Right ventricle myocardium inferior (tissue), 1 donor: Measurements from ENCODE around the gene RRBP1. TPM values are rescaled to one million over a fixed set of nuclear protein-coding genes. Genes with fewer than 3 reads are reported as not detected.

Experiments used
- ATAC-seq: fragments of 200-7000 bp; cut with Tn5 transposase; one replicate; pipeline ENCODE4 v1.9.1; 2020; ENCODE audit warnings: mild to moderate bottlenecking, moderate library complexity
- DNase-seq: peaks from one replicate; pipeline ENCODE4 v3.0.0; 2021; ENCODE audit errors: missing footprints
- intact Hi-C: fragments of 100-400 bp; cut with DNase I; formaldehyde crosslinking; loops from one replicate; pipeline ENCODE4 v1.11.0; 2022
- total RNA-seq: library from RNA; stranded (reverse); fragmentation: NEBNext Ultra II Directional; extraction: Animal tissue kit (Norgen Biotek cat#: 25700); gene quantifications from one replicate; pipeline ENCODE4 v1.2.1, GENCODE V29; 2021
- donor health status: DM: no; HTN: yes; CAD: no; lungs with severe emphysema.

Gene RRBP1
- total RNA-seq, 1 donor from 2014 or later: 38.5 TPM

DNA sequence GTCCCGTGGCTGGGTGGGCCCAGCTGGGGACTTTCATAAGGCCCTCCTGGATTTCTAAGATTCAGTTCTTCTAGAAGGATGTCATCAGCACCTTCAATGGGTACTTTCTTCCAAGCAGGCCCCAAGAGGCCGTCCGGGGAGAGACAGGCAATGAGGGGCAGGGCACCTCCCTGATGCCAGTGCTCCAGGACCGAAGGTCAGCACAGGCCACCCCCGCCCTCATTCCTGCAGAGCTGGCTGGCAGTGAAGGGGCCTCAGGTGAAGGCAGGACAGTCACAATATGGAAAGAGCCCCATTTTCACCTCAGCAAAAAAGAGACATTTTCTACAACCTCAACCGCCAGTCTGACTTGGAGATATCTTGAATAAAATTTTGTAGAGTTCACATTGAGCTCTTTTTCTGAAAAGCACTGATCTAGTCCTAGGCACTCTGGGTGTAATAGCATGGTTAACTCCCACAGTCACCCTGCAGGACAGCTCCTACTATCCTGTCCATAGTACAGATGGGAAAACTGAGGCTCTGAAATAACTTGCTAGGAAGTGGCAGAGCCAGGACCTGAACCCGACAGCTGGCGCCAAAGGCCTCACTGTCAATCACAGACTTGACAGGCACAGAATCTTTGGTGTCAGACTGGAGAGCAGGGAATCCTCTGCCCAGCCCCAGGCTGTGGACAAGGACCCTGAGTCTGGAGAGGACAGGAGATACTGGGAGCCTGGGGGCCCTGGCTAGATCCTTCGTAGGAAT lies 50.3 kb downstream of the RRBP1 start:
- DNase-seq: peak; percentile 33
- intact Hi-C loops: no loop called here
- ATAC-seq: no peak

DNA sequence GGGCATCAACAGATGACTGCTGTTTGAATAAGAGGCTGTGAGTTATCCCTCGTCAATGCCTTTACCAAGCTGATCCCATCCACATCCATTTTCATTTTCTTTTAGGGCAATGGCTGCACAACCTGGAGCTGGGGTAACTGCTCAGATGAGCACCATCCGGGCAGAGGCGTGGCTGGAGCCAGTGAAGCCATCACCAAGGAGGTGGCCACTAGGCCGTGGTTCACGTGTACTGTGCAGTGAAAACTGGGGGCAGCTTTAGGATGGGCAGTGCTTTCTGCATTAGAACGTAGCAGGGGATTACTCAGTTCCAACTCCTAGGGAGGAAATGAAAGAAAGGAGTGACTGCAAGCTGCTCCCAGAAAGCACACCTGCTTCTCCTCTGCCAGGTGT lies 51.2 kb downstream of the RRBP1 start:
- intact Hi-C loops: no loop called here
- DNase-seq (peak; percentile 33), ATAC-seq (no peak)

DNA sequence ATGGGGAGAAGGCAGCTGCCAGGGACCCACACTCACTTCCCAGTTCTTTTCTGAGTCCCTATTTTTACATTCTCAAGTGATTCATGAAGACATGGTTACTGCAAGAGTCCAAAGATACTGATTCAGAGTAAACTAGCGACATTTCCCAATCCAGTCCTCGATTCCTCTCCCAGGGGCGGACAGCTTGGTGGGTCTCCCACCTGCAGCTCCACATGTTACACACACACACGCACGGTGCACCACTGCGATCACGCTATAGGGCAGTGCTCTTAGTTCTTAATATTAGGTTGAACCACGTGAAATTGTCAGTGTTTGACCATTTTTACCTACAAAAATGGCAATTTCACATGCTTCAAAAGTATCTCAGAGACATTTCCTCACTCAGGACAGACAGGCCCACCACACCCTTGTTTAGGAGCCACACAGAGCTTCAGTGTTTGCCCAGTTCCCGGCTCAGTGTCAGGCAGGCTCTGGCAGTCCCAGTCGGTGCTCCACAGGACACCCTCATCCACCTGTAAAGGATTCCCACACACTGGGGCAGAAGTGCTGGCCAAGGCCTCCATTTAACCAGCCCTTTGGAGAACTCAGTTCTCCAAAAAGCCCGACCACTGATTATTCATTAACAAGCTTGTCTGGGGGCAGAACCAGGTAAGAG lies 51.8 kb downstream of the RRBP1 start:
- DNase-seq (peak; percentile 7), ATAC-seq (no peak)
- intact Hi-C loops: no loop called here

DNA sequence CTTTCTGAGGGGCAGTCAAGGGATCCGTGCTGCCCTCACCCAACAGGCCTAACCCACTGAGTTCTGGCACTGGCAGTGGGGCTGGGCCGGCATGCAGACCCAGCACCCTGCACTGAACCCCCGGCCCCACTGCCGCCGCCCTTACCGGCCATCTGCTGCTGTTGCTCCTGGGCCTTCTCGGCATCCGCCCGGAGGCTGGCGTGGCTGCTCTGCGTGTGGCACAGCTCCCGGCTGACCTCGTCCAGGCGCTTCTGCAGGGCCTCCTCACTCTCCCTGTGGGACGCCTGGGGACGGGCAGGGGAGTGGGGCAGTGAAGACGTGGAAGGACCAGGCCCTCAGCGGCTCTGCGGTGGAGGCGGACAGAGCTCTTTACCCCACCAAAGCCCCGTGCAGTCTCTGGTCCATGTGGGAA lies 52.4 kb downstream of the RRBP1 start:
- DNase-seq: peak; percentile 34
- intact Hi-C loops: no loop called here

DNA sequence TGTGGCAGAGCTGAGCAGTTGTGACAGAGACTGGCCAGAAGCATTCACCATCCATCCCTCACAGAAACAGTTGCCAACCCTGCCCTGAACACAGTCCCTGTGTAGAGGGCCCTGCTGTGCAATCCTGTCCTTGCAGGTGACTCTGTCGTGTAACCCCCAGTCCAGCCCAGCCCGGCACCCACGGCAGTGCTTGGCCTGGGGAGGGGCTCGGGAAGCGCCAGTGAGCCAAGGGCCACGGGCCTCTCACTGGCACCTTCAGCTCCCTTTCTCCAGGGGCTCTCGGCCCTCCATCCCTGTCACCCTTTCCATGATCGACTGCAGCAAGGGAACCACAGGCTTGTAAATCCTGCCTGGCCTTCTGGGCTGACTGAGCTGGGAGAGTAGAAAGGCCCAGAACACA lies 53.0 kb downstream of the RRBP1 start:
- intact Hi-C loops: no loop called here
- ATAC-seq (no peak), DNase-seq (no peak)

More for the DNA sequence above, 52.4 kb downstream of the RRBP1 start:
- no peak for ATAC-seq

DNA sequence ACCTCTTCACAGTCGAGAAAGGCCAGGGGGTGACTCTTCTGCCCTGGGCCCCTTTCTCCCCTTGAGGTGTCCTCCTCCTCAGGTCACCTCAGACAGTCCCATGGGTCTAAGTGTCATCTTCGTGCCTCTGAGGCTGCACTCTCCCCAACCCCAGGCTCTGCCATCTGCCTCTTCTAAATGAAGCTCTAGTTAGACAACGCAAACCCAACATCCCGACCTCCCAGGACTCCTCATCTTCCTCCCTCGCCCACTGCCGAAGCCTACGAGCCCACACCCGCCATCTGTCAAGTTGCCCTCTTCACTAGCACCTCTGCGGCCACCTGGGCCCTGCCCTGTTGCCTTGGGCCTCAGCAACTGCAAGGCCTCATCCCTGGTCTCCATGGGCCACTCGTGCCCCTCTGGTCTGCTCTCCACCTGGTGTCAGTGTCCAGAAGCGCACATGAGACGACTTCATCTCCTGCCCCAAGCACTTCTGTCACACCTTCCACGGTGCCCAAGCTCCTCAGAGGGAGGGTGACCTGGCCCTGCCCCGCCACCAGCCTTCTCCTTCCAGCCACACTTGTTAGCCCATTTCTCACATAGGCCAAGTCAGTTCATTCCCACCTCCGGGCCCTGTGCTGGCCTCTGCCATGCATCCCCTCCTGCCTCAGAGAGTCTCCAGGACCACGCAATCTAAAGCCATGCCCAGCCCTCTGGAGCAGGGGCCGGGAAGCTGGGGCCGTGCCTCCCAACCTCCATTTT lies 53.8 kb downstream of the RRBP1 start:
- no peak for ATAC-seq
- intact Hi-C loops: no loop called here
- peak; percentile 42 for DNase-seq

DNA sequence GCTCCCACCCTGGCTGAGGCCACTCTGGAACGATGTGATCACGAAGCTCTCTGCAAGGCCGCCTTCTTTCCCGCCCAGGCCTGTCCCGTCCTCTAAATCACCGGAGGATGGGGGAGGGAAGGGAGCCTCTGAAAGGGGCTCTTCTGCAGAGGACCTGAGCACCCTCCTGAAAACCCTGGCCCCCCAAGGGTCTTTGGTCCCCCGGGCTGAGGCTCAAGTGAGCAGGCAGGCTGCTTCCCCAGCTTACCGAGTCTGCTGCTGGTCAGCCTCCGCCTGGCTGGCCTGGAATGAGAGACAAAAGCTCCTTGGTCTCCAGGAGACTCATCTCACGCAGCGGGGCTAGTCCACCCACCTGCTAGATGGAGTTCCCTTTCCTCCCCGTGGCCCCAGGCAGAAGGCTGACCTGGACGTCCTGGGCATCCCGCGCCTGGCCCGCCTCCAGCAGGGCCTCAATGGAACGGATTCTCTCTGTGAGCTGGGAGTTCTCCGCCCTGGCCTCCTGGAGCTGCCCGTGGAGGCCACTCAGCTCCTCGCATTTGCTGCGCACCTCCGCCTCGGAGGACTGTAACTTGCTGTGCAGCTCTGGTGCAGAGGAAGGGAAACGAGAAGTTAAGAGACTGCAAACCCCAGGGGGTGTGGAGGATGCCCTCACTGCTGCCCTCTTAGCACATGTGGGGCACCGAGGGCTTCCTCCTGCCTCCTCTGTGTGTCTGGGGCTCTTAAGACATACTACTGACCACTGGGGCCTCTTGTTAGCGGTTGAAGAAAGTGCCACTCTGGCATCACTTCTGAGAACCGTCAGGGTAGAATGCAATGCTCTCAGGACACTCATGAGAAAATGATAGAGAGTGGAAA lies 54.7 kb downstream of the RRBP1 start:
- DNase-seq (peak; percentile 53), ATAC-seq (no peak)
- intact Hi-C loops: no loop called here

DNA sequence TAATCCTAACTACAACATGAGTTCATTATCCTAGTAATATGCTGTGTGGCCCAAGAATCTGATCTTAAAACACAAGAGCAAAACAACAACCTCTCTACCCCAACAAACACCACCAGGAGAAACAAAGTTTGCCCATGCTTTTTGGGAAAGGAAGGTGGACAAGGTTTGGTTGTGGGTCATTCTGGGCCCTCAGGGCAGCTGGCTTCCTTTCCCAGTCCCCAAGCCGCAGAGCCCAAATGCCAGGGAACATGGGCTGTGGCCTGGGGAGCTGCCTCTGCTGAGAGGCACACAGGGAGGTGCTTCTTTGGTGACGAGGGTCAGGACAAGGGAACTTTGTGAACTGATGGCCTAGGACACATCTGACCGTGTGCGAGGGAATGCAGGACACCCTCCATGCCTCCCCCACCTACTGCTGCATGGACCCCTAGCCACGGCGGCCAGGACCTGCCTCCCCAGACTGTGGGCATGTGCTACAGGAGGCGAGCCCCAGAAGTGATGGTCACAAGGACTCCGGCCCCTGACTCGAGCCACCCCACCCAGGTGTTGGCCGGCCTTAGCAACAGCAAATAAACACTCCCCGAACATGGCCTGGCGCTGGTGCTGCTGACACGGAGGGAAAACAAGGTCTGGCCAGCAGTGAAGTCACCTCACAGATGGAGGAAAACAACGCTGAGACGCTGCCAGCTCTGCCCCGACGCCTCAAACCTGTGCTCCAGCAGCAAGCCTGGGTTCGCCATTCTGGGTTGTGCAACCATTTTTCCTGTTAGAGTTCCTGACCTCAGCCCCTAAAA lies 55.6 kb downstream of the RRBP1 start:
- DNase-seq (peak; percentile 67), ATAC-seq (peak; percentile 52)
- intact Hi-C loops: no loop called here

DNA sequence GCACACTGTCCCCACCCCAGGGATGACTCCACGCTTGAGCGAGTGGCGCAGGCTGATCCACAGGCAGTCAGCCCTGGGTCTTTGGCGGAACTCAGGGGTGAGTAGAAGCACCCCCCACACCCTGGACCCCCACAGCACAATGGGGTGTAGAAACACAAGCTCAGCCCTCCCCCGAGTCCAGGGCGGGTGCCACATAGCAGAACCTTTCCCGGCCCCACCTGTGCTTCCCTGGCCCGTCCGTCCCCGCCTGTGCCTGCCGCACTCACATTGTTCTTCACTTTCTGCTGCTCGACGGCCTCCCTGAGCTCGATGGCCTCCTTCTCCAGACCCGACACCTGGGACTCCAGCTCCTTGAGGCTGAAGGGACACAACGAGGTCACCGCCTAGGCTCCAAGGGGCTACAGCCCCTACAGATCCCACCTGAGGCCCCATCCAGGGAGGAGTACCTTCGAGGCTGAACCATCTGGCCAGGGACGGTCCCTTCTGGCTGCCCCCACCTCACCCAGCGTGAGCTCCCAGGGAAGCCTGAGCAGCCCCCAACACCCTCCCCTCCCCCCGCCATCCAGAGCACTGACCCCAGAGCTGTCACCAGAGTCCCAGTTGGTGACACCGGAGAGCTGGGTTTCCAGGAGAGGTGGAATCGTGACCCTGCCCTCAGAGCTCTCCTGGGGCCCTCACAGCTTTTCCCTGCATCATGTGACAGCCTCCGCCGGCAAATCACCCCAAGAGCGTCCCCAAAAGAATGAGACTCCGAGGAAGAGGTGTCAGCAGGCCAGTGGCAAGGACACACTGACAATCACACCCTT lies 56.6 kb downstream of the RRBP1 start:
- peak; percentile 50 for DNase-seq
- intact Hi-C loops: no loop called here

DNA sequence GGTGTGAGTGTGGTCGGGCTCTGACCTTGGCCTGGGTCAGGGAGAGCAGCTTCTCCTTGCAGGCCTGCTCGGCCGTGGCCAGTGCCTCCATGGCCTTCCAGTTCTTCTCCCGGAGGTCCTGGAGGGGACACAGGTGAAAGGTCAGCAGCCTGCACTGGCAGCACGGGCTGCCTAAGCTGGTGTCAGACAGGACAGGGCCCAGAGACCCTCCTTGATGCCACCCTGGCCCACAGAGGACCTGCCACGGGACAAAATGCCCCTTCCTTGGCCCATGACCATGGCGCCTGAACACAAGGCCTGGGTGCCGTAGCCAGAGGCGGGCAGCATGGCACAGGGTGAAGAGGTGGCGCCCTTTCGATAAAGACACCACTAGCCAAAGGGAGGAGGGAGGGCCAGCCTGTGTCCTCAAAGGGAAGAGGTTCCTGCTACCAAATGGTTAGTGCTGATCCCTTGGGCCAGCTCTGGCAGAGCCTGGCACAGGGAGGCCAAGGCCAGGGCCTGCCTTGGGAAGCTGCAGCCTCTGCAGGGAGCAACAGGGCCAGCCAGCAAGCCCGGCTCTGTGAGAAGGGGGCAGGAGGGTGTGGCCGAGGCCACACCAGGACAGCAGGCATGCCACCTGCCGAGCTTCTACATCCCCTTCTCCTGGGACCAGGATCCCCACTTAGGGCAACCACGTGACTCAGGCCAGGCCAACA lies 57.3 kb downstream of the RRBP1 start:
- DNase-seq (peak; percentile 21), ATAC-seq (no peak)
- intact Hi-C loops: no loop called here

More for the DNA sequence above, 56.6 kb downstream of the RRBP1 start:
- no peak for ATAC-seq

DNA sequence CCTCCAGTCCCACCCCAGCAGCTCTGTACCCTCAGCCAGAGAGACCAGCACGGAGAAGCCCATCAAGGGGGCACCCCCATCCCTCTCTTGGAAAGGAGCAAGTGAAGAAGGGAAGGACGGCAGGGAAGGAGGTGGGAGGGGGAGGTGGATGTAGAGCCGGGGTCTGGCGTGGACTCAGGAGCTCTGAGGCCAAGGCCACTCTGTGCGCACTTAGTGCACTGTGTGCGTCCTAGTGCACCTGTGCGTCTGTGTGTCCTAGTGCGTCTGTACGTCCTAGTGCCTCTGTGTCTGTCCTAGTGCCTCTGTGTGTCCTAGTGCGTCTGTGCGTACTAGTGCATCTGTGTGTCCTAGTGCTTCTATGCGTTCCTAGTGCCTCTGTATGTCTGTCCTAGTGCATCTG lies 58.0 kb downstream of the RRBP1 start:
- ATAC-seq (no peak), DNase-seq (peak; percentile 43)
- intact Hi-C loops: no loop called here

DNA sequence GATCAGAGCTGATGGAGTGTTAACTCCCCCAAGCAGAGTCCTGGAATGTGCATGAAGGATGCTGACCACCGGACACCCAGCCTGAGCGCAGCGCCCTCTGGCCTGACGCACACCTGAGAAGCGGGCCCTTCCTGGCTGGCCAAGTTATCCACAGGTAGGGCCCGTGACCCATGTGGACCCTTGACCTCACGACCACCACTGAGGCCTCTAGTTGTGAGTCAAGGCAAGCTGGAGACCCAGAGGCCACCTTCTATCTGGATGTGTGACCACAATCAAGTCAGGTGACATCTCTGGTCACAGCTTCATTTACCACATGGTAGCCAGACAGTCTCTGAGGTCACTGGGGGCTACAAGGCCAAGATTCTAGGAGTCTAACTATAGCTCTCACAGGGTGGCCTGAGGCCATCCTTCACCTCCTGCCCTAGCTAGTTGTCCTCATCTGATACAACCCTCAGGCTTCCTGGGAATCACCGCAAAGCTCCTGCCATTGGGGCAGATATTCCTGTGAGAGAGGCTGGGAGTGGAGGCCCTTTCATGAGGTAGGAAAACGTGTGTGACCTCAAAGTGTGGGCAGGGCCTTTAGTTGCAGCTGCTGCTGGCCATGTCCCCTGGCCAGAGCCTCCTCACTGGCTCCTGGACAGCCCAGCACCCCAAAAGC lies 59.1 kb downstream of the RRBP1 start:
- intact Hi-C loops: no loop called here
- peak; percentile 44 for DNase-seq
- no peak for ATAC-seq

DNA sequence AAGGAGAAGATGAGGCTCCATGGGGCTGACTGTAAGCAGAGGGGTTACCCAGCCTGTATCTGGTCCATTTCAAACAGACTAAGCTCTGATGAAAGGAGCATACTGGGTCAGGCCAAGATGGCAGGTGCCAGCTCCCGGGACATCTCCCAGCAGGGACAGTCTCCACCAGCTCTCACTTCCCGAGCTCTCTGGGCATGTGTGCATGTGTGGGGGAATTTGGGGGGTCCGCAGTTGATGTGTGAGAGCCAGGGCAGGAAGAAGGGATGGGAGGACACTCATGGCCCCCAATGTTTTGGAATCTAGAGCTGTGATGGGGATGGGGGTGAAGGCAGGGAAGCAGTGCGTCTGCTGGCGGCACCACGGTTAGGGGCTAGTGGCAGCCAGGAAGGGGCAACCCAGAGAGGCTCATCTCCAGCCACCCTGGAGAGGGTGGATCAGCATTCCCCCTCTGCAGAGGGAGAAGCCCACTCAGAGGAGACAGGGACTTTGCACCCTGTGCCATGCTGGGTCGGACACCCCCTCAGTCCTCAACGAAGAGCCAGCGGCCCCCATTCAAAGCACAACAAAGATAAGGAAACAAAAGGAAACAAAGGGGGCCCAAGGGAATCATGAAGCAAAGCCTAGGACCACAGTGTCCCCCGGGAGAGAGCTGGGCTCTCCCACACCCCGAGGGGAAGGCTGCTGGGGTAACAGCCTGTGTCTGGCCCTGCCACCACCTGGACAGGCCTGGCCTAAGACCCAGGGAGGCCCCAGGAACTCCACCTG lies 59.8 kb downstream of the RRBP1 start:
- DNase-seq (peak; percentile 59), ATAC-seq (no peak)
- intact Hi-C loops: no loop called here

DNA sequence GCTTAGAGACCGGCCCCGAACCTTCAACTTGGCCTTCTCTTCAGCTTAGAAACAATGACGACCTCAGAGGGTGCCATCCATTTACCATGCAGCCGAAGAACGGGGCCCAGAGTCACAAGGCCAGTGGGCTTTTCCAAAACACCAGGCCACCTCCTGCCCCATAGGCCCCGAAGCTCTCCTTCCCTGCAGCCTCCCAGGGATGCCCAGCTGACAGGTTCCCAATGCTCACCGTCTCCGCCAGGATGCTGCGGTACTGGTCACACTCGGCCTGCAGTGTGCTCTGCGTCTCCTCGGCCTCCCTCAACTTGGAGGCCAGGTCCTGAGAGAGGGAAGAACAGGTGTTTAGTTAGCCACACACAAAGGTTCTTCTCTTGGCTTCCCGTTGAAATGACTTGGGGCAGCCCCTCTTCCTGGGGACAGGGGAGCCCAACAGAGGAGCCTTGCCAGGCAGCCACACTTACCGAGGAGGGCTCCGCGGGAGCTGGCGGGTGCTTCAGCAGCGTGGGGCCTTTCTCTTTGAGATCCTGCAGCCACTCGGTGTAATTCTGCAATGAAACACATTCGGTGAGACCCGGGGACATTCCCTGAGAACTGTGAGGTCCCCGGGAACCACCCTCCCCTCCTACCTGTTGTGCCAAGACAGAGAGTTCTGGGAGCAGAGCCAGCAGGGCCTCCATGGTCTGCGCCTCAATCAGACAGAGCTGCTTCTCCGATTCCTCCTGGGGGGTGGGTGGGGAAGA lies 60.6 kb downstream of the RRBP1 start:
- intact Hi-C loops: no loop called here
- no peak for ATAC-seq
- DNase-seq: peak; percentile 26
